ENCODE measurements around the gene CTNNBL1. TPM values are rescaled to one million over a fixed set of nuclear protein-coding genes. Genes with fewer than 3 reads are reported as not detected.

CTNNBL1 gene
- total RNA-seq, 2 experiments from 2014 or later, result 66.4 to 75.4 TPM

GRCh38 chr20:37867289-37868195, 173.7 kb downstream of the CTNNBL1 start:
- H3K27me3 Mint-ChIP-seq (ENCODE audit: low read depth), result no peaks in the 10 kb centered on the region
- DNase-seq, result no peak
- H3K27ac Mint-ChIP-seq, result no peak overlapping the region
- H3K36me3 Mint-ChIP-seq (ENCODE audit: low read depth), result peaks cover 18% of the 10 kb centered on the region
- intact Hi-C loops (cut with micrococcal nuclease), result no loop called here
- H3K4me1 Mint-ChIP-seq (ENCODE audit: low read depth), result no peaks in the 10 kb centered on the region
- CTCF ChIA-PET, result no interaction called here
- H3K9me3 Mint-ChIP-seq, result no peaks in the 10 kb centered on the region
- no peak overlapping the region for H3K4me3 Mint-ChIP-seq

- Mint-ChIP-seq H3K4me3 (no peak overlapping the region), H3K4me1 (ENCODE audit: low read depth) (no peaks in the 10 kb centered on the region), H3K27ac (no peak overlapping the region), H3K9me3 (no peaks in the 10 kb centered on the region), H3K36me3 (ENCODE audit: low read depth) (peaks cover 12% of the 10 kb centered on the region), H3K27me3 (ENCODE audit: low read depth) (no peaks in the 10 kb centered on the region)
- intact Hi-C loops (cut with micrococcal nuclease), result no loop called here
- DNase-seq, result no peak
- CTCF ChIA-PET, result no interaction called here
These were observed 175.1 kb downstream of the CTNNBL1 start for GRCh38 chr20:37868851-37869333.

GRCh38 chr20:37869334-37869861, 175.6 kb downstream of the CTNNBL1 start:
- Mint-ChIP-seq H3K4me1 (ENCODE audit: low read depth) (no peaks in the 10 kb centered on the region), H3K36me3 (ENCODE audit: low read depth) (peaks cover 16% of the 10 kb centered on the region), H3K9me3 (no peaks in the 10 kb centered on the region), H3K27ac (no peak overlapping the region), H3K4me3 (no peak overlapping the region), H3K27me3 (ENCODE audit: low read depth) (no peaks in the 10 kb centered on the region)
- intact Hi-C loops (cut with micrococcal nuclease), result no loop called here
- DNase-seq, result no peak
- CTCF ChIA-PET, result no interaction called here

- no peaks in the 10 kb centered on the region for H3K9me3 Mint-ChIP-seq
- peaks cover 16% of the 10 kb centered on the region for H3K36me3 Mint-ChIP-seq (ENCODE audit: low read depth)
- H3K27me3 Mint-ChIP-seq (ENCODE audit: low read depth), result no peaks in the 10 kb centered on the region
- CTCF ChIA-PET, result no interaction called here
- intact Hi-C loops (cut with micrococcal nuclease), result no loop called here
- no peak for DNase-seq
- no peak overlapping the region for H3K4me3 Mint-ChIP-seq
- no peaks in the 10 kb centered on the region for H3K4me1 Mint-ChIP-seq (ENCODE audit: low read depth)
- no peak overlapping the region for H3K27ac Mint-ChIP-seq
These were observed 176.5 kb downstream of the CTNNBL1 start for GRCh38 chr20:37870294-37870693.

GRCh38 chr20:37871751-37872150, 177.9 kb downstream of the CTNNBL1 start:
- Mint-ChIP-seq H3K27me3 (ENCODE audit: low read depth) (no peaks in the 10 kb centered on the region), H3K36me3 (ENCODE audit: low read depth) (peaks cover 16% of the 10 kb centered on the region), H3K9me3 (no peaks in the 10 kb centered on the region), H3K4me3 (no peak overlapping the region), H3K4me1 (ENCODE audit: low read depth) (no peaks in the 10 kb centered on the region), H3K27ac (no peak overlapping the region)
- no peak for DNase-seq
- CTCF ChIA-PET, result no interaction called here
- intact Hi-C loops (cut with micrococcal nuclease), result no loop called here

- no peak overlapping the region for H3K4me3 Mint-ChIP-seq
- H3K27ac Mint-ChIP-seq, result no peak overlapping the region
- H3K36me3 Mint-ChIP-seq (ENCODE audit: low read depth), result peaks cover 16% of the 10 kb centered on the region
- intact Hi-C loops (cut with micrococcal nuclease), result no loop called here
- CTCF ChIA-PET, result no interaction called here
- DNase-seq, result no peak
- H3K4me1 Mint-ChIP-seq (ENCODE audit: low read depth), result no peaks in the 10 kb centered on the region
- H3K9me3 Mint-ChIP-seq, result no peaks in the 10 kb centered on the region
- H3K27me3 Mint-ChIP-seq (ENCODE audit: low read depth), result no peaks in the 10 kb centered on the region
These were observed 178.3 kb downstream of the CTNNBL1 start for GRCh38 chr20:37872161-37872560.

- Mint-ChIP-seq H3K27me3 (ENCODE audit: low read depth) (no peaks in the 10 kb centered on the region), H3K27ac (no peak overlapping the region), H3K36me3 (ENCODE audit: low read depth) (peaks cover 14% of the 10 kb centered on the region), H3K9me3 (no peaks in the 10 kb centered on the region), H3K4me3 (no peak overlapping the region), H3K4me1 (ENCODE audit: low read depth) (no peaks in the 10 kb centered on the region)
- DNase-seq, result no peak
- CTCF ChIA-PET, result no interaction called here
- intact Hi-C loops (cut with micrococcal nuclease), result no loop called here
These were observed 180.1 kb downstream of the CTNNBL1 start for GRCh38 chr20:37873884-37874283.

GRCh38 chr20:37875460-37876175, 181.8 kb downstream of the CTNNBL1 start:
- Mint-ChIP-seq H3K4me1 (ENCODE audit: low read depth) (no peaks in the 10 kb centered on the region), H3K9me3 (no peaks in the 10 kb centered on the region), H3K27ac (no peak overlapping the region), H3K27me3 (ENCODE audit: low read depth) (no peaks in the 10 kb centered on the region), H3K4me3 (no peak overlapping the region), H3K36me3 (ENCODE audit: low read depth) (peaks cover 10% of the 10 kb centered on the region)
- CTCF ChIA-PET, result no interaction called here
- DNase-seq, result no peak
- intact Hi-C loops (cut with micrococcal nuclease), result no loop called here

- Mint-ChIP-seq H3K4me3 (no peak overlapping the region), H3K27me3 (ENCODE audit: low read depth) (no peaks in the 10 kb centered on the region), H3K36me3 (ENCODE audit: low read depth) (peaks cover 3% of the 10 kb centered on the region), H3K4me1 (ENCODE audit: low read depth) (no peaks in the 10 kb centered on the region), H3K9me3 (no peaks in the 10 kb centered on the region), H3K27ac (no peak overlapping the region)
- intact Hi-C loops (cut with micrococcal nuclease), result no loop called here
- DNase-seq, result no peak
- CTCF ChIA-PET, result interaction anchor here (0.6 kb wide), 1 partner anchor 1884 kb away, joined by 4 read pairs; no protein-coding TSS in a partner anchor
These were observed 183.0 kb downstream of the CTNNBL1 start for GRCh38 chr20:37876863-37877262.

GRCh38 chr20:37877832-37878772, 184.3 kb downstream of the CTNNBL1 start:
- peaks cover 3% of the 10 kb centered on the region for H3K36me3 Mint-ChIP-seq (ENCODE audit: low read depth)
- H3K9me3 Mint-ChIP-seq, result no peaks in the 10 kb centered on the region
- intact Hi-C loops (cut with micrococcal nuclease), result no loop called here
- H3K27me3 Mint-ChIP-seq (ENCODE audit: low read depth), result no peaks in the 10 kb centered on the region
- no peak overlapping the region for H3K27ac Mint-ChIP-seq
- H3K4me1 Mint-ChIP-seq (ENCODE audit: low read depth), result no peaks in the 10 kb centered on the region
- no peak for DNase-seq
- no peak overlapping the region for H3K4me3 Mint-ChIP-seq
- CTCF ChIA-PET, result no interaction called here

- H3K9me3 Mint-ChIP-seq, result no peaks in the 10 kb centered on the region
- H3K27me3 Mint-ChIP-seq (ENCODE audit: low read depth), result no peaks in the 10 kb centered on the region
- no peak overlapping the region for H3K27ac Mint-ChIP-seq
- no peak overlapping the region for H3K4me3 Mint-ChIP-seq
- no peaks in the 10 kb centered on the region for H3K4me1 Mint-ChIP-seq (ENCODE audit: low read depth)
- CTCF ChIA-PET, result no interaction called here
- DNase-seq, result no peak
- H3K36me3 Mint-ChIP-seq (ENCODE audit: low read depth), result peaks cover 3% of the 10 kb centered on the region
- intact Hi-C loops (cut with micrococcal nuclease), result no loop called here
These were observed 185.2 kb downstream of the CTNNBL1 start for GRCh38 chr20:37878835-37879599.

Measured in activated naive CD4-positive, alpha-beta T cell treated with anti-CD3 and anti-CD28 coated beads for 36 hours (primary cell).